Astrocyte of the spinal cord (primary cell): ENCODE results near the gene ENAM.

Experiments
- DNase-seq: peaks from one replicate; pipeline ENCODE4 v3.0.0; 2011; ENCODE audit warnings: low read depth, low spot score
- H3K4me3 ChIP-seq: 2 replicates; pipeline ENCODE4 v1.5.1; 2011; ENCODE audit warnings: low read depth, mild to moderate bottlenecking, low read length, moderate library complexity
- CTCF ChIP-seq: IDR thresholded peaks from 2 replicates; pipeline ENCODE4 v1.5.1; 2012; ENCODE audit warnings: low read depth, mild to moderate bottlenecking, low read length, inconsistent platforms
- in situ Hi-C: cut with HindIII; loops from 2 replicates; pipeline ENCODE4 v1.10.0; 2017; ENCODE audit warnings: low sequenced_read_pairs

The ENAM gene

DNA sequence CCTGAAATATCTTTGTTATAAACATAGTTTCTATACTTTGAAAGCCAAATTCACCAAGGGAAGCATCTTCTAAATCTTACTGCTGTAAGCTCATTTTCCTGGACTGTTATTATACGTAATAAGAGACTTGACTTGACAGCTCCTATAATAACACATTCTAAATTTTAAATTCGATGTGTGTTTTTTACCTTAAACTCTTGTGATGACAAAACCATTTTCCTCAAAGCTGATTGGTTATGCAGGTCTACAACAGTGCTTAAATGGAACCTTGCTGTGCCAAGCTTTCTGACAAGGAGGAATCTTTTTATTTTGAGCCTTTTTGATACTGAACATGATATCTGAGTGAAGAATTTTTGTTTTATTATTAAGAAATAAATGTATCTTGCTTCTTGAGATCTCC, at the start of gene ENAM:
TSS of gene ENAM (plus strand) at position 301 of the 400 bp plus-strand sequence. CDS start 757 bp downstream, outside the sequence.
- DNase-seq: no peak
- in situ Hi-C loops: no loop called here
- no peak for TF ChIP-seq CTCF
- H3K4me3 ChIP-seq: no peak within 1 kb of the TSS

- DNase-seq: no peak
- H3K4me3 ChIP-seq: no peak overlapping the region
- no peak for TF ChIP-seq CTCF
- in situ Hi-C loops: no loop called here
These were observed 46.6 kb upstream of the ENAM start for GRCh38 chr4:70581980-70582379.

DNA sequence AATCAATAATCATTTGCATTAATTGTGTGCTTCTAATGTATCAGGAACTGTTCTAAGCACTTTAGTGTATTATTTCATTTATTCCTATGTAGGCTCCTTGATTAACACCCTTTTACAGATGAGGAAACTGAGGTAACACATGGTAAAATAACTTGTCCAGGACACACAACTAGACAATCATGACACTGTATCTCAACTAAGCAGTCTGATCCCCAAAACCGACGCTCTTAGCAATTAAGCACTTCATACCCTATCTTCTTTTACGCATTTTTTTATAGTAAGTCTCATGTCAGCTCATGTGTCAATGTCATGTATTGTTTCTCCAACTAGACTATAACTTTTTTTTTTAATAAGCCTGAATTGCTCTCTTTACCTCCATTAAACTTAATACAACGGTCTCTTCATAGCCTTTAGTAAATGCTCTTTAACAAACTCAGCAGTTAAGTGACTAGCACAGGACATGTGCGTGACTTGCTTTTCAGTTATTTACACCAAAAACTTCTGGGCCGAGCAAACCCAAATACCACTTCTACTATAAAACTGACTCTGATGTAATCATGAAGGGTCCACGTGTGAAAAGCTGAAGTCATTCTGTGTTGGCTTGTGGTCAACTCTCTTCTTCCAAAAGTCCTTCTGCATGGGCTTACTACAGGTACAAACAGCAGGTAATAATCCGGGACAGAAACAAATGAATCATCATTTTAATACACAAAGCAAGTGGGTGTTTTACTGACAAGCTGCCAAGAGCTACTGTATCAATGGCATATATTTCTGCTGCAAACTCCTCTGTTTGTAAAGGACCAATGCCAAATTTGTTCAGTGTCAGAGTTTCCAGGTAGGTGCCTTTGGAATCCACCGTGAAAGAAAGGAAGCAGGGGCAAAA, 44.4 kb upstream of the ENAM start:
- in situ Hi-C loops: no loop called here
- no peak overlapping the region for H3K4me3 ChIP-seq
- no peak for TF ChIP-seq CTCF
- no peak for DNase-seq

DNA sequence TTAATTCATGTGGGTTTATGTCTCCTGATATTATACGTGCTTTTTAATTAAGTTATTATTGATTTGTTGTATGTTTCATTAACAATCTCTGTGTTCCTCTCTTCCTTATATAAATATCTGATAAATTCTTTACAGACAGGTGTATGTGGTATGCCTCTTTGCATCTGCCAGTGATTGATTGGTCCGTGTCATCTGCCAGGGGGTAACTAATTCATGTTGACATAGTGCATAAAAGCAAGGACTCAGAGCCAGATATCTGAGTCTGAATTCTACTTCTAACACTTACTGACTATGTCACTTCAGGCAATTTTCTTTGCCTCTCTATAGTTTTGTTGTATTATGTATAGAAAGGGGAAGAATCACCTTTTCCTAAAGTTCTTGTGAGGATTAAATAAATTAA, 41.7 kb upstream of the ENAM start:
- no peak for DNase-seq
- in situ Hi-C loops: no loop called here
- H3K4me3 ChIP-seq: no peak overlapping the region
- TF ChIP-seq CTCF: no peak

DNA sequence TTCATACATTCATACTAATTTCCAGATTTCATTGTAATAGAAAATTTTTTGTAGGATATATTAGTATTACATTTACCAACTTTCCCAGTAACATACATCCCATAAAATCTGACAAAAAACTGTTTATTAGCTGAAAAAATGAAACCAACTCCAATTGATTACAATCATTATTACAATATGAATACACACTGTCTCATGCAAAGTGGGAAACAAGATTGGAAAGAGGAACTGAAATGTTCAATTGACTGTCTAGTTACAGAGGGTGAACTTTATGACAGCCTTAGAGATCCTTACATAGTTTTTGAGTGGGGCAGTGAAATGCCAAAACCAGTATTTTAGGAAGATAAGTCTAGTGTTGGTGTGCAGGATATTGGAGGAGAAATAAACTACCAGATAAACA, 38.8 kb upstream of the ENAM start:
- DNase-seq: no peak
- in situ Hi-C loops: no loop called here
- no peak overlapping the region for H3K4me3 ChIP-seq
- no peak for TF ChIP-seq CTCF

DNA sequence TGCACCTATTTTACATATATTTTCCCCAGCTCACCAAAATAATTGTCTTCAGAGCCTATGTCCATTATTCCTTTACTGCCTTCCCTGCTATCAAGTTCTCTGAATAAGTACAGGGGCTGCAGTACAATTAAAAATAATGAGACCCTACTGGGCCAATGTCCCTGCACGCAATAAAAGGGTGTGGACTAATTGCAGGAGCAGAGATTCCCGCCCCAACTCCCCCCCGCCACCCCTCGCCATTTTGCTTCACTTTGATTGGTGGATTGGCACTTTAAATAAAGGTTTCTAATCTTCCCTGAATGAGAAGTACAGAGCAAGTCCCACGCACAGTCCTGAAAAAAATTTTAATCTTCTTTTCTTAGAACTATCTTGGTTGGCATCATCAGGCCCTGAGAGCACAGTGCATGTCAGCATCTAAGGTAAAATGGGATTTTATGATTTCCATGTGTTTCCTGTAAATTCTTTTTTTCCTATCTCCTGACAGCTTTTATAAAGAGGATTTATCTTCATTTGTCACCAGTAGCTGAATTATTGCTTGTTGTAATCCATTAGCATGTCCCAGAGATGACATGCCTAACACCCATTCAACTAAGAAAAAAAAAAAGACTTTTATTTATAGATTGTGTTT, 36.5 kb upstream of the ENAM start, which contains the start of gene AMBN:
TSS of gene AMBN (plus strand) at position 302 of the 628 bp plus-strand sequence. CDS start at position 405, 103 bp downstream.
- no peak for DNase-seq
- in situ Hi-C loops: no loop called here

More for the DNA sequence above, 36.5 kb upstream of the ENAM start, which contains the start of gene AMBN:
- no peak for TF ChIP-seq CTCF
- no peak within 1 kb of the TSS for H3K4me3 ChIP-seq
